Naive thymus-derived CD4-positive, alpha-beta T cell (primary cell): Measurements from ENCODE around the gene ZNF584. TPM values are rescaled to one million over a fixed set of nuclear protein-coding genes. Genes with fewer than 3 reads are reported as not detected.

Experiments used
- ATAC-seq: fragments of 150-1000 bp; cut with Tn5 transposase; 2 replicates; pipeline ENCODE4 v1.10.0; 2021; ENCODE audit warnings: mild to moderate bottlenecking, moderate library complexity
- CTCF ChIA-PET: fragments of 350-600 bp; sonication (Branson Sonifier 250); formaldehyde crosslinking; loops from one replicate; lab custom pipeline; 2021; ENCODE audit warnings: antibody characterized with exemption; lab: Charles Lee
- POLR2A ChIA-PET: fragments of 350-600 bp; sonication (Branson Sonifier 250); formaldehyde crosslinking; loops from one replicate; lab custom pipeline; 2021; ENCODE audit warnings: antibody characterized with exemption, inconsistent platforms; lab: Charles Lee
- DNase-seq, 9 donors: peaks; one replicate each; pipeline versions ENCODE4 v3.0.0 to v3.0.0-alpha.2; 2020 to 2022; ENCODE audit warnings: mixed read lengths in 1 of 9
- H3K27ac ChIP-seq: one replicate; pipeline ENCODE4 v1.7.0; 2013; ENCODE audit warnings: mild to moderate bottlenecking, low read depth, low read length, moderate library complexity
- H3K27me3 ChIP-seq, 2 donors: one replicate each; pipeline ENCODE4 v1.7.0; 2013; ENCODE audit warnings: low read length in 2 of 2, mild to moderate bottlenecking in 2 of 2, moderate library complexity in 2 of 2; ENCODE audit not compliant: control insufficient read depth in 2 of 2, insufficient read depth in 2 of 2
- H3K36me3 ChIP-seq, 3 experiments: 1 replicate in 2 of 3; 2 replicates in 1 of 3; pipeline ENCODE4 v1.7.0; 2013; ENCODE audit warnings: low read length in 3 of 3, mild to moderate bottlenecking in 3 of 3, moderate library complexity in 1 of 3; ENCODE audit not compliant: insufficient read depth in 3 of 3, control insufficient read depth in 2 of 3
- H3K4me1 ChIP-seq, 2 donors: one replicate each; pipeline ENCODE4 v1.7.0; 2013; ENCODE audit warnings: low read length in 2 of 2, mild to moderate bottlenecking in 2 of 2, moderate library complexity in 1 of 2; ENCODE audit not compliant: control insufficient read depth in 2 of 2, insufficient read depth in 2 of 2
- H3K4me3 ChIP-seq: 2 replicates; pipeline ENCODE4 v1.7.0; 2013; ENCODE audit warnings: mild to moderate bottlenecking, low read length
- H3K9me3 ChIP-seq, 3 experiments: 1 replicate in 2 of 3; 2 replicates in 1 of 3; pipeline ENCODE4 v1.7.0; 2013; ENCODE audit warnings: low read length in 3 of 3; ENCODE audit not compliant: control insufficient read depth in 2 of 3
- H3K27ac Mint-ChIP-seq, 9 donors: one replicate each; pipeline ENCODE4 v1.8.0; 2020 to 2022; ENCODE audit warnings: mixed read lengths in 9 of 9, mild to moderate bottlenecking in 8 of 9, moderate library complexity in 5 of 9, inconsistent platforms in 2 of 9
- H3K27me3 Mint-ChIP-seq, 5 donors: one replicate each; pipeline ENCODE4 v1.8.0; 2021 to 2022; ENCODE audit warnings: mixed read lengths in 5 of 5, mild to moderate bottlenecking in 1 of 5
- H3K36me3 Mint-ChIP-seq, 5 donors: one replicate each; pipeline ENCODE4 v1.8.0; 2020 to 2022; ENCODE audit warnings: mixed read lengths in 5 of 5, mild to moderate bottlenecking in 3 of 5, inconsistent platforms in 1 of 5
- H3K4me1 Mint-ChIP-seq, 7 donors: one replicate each; pipeline ENCODE4 v1.8.0; 2020 to 2022; ENCODE audit warnings: mixed read lengths in 7 of 7, mild to moderate bottlenecking in 3 of 7, inconsistent platforms in 1 of 7
- H3K4me3 Mint-ChIP-seq, 10 donors: one replicate each; pipeline ENCODE4 v1.8.0; 2020 to 2022; ENCODE audit warnings: mild to moderate bottlenecking in 10 of 10, mixed read lengths in 10 of 10, moderate library complexity in 6 of 10, inconsistent platforms in 2 of 10
- H3K9me3 Mint-ChIP-seq, 11 donors: one replicate each; pipeline ENCODE4 v1.8.0; 2020 to 2022; ENCODE audit warnings: mixed read lengths in 11 of 11, mild to moderate bottlenecking in 4 of 11, inconsistent platforms in 1 of 11, moderate library complexity in 1 of 11
- intact Hi-C, 2 donors: fragments of 100-400 bp; cut with micrococcal nuclease; formaldehyde crosslinking; loops; one replicate each; pipeline ENCODE4 v1.15.1; 2023
- polyA plus RNA-seq, 2 donors: library from polyadenylated mRNA; unstranded; fragments of 300-500 nt; fragmentation: Illumina TruSeq; gene quantifications; one replicate each; pipeline ENCODE4 v1.2.3, GENCODE V29; 2021
- total RNA-seq, 6 experiments: library from RNA in 5 of 6; stranded (reverse) in 5 of 6; gene quantifications; 1 replicate in 5 of 6; 2 replicates in 1 of 6; pipeline ENCODE4 v1.2.3 and lab custom pipeline; 2021 to 2026

ZNF584 gene
- total and polyA plus RNA-seq, 7 experiments from 2014 or later = 4.2 to 12.1 (median 7.0) TPM

DNA sequence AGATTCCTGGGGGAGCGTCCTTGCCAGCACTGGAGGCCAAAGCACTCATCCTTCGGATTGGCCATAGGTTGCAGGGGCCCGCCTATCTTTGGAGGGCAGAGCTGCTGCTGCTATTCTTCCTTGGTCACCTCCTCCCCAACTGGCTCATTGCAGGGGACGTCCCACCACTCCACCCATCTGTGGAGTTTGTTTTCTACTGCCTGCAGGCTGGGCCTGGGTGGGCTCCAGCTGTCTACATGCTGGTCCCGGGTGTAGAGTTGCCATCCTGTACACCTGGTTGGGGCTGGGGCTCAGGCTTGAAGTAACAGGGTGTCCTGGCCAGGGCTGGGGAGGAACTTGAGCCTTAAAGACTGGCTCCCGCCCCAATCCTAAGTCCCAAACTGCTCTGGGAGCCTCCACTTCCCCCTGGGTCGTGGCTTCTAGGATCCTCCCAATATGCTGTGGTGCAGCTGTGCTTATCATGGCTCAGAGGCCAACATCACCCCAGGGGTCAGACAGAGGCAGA is 10.9 kb upstream of the ZNF584 start:
- Mint-ChIP-seq H3K27me3 (peaks cover 5 to 22% (median 7%) of the 10 kb centered on the region in 5 donors), H3K4me1 (peaks cover 8 to 31% (median 14%) of the 10 kb centered on the region in 7 donors), H3K4me3 (peak overlapping the region in 1 of 10 donors; percentile 38), H3K9me3 (peaks cover 0 to 5% (median 0%) of the 10 kb centered on the region in 11 donors), H3K27ac (no peak overlapping the region), H3K36me3 (peaks cover 5 to 24% (median 20%) of the 10 kb centered on the region in 5 donors)
- Histone ChIP-seq H3K27ac (no peak overlapping the region), H3K36me3 (peaks cover 0 to 30% (median 6%) of the 10 kb centered on the region in 3 experiments), H3K9me3 (no peaks in the 10 kb centered on the region), H3K4me1 (peaks cover 6 to 13% of the 10 kb centered on the region in 2 donors), H3K4me3 (no peak overlapping the region), H3K27me3 (peaks cover 3% of the 10 kb centered on the region in 2 donors)
- ChIA-PET CTCF (no interaction called here), POLR2A (no interaction called here)
- ATAC-seq (no peak), DNase-seq (no peak)
- intact Hi-C loops = no loop called here

DNA sequence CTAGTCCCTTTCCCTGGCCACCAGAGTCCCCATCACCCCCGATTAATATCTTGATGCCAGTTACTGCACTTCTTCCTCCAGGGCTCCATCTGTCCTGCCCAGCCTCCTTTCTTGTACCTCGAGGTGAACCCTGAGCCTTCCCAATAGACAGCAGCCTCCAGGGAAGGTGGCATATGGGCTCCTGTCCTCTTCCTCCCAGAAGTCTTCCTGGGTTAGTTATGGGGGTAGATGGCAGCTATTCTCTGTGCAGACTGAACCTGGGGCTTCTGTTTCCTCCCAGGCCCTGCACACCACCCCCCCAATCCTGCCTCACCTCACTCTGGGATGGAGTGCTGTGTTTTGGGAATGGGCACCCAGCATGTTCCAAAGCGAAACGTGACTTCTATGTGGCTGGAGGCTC is 10.4 kb upstream of the ZNF584 start:
- ChIA-PET CTCF (no interaction called here), POLR2A (no interaction called here)
- no peak overlapping the region for H3K4me3 Mint-ChIP-seq
- Histone ChIP-seq H3K27ac (no peak overlapping the region), H3K27me3 (peaks cover 3% of the 10 kb centered on the region in 2 donors), H3K36me3 (peaks cover 0 to 25% (median 6%) of the 10 kb centered on the region in 3 experiments), H3K4me3 (no peak overlapping the region), H3K4me1 (peaks cover 6 to 13% of the 10 kb centered on the region in 2 donors), H3K9me3 (no peaks in the 10 kb centered on the region)
- peaks cover 8 to 26% (median 11%) of the 10 kb centered on the region in 7 donors for H3K4me1 Mint-ChIP-seq
- ATAC-seq (no peak), DNase-seq (no peak)
- peaks cover 5 to 20% (median 16%) of the 10 kb centered on the region in 5 donors for H3K36me3 Mint-ChIP-seq
- peaks cover 0 to 5% (median 0%) of the 10 kb centered on the region in 11 donors for H3K9me3 Mint-ChIP-seq
- intact Hi-C loops = no loop called here
- no peak overlapping the region for H3K27ac Mint-ChIP-seq
- H3K27me3 Mint-ChIP-seq = peaks cover 5 to 22% (median 7%) of the 10 kb centered on the region in 5 donors

DNA sequence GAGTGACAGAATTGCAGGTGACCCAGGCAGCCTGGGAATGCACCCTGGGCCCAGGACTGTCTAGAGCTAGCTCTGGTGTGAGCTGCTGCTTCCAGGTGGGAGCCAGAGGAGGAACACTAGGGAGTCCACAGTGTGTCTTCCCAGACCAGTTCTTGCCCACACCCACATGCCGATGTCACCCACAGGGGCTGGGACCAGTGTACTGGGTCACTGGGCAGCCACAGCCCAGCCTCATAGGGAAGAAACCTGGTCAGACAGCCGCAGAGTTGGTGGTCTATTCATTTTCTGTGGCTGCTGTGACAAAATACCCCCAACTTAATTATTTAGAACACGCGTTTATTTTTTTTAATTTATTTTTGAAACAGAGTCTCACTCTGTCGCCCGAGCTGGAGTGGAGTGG is 9.9 kb upstream of the ZNF584 start:
- H3K4me1 ChIP-seq = peaks cover 6 to 13% of the 10 kb centered on the region in 2 donors
- ATAC-seq (no peak), DNase-seq (no peak)
- Mint-ChIP-seq H3K27ac (no peak overlapping the region), H3K4me1 (peaks cover 8 to 25% (median 10%) of the 10 kb centered on the region in 7 donors), H3K36me3 (peaks cover 3 to 18% (median 14%) of the 10 kb centered on the region in 5 donors), H3K9me3 (peaks cover 0 to 5% (median 0%) of the 10 kb centered on the region in 11 donors), H3K27me3 (peaks cover 5 to 22% (median 7%) of the 10 kb centered on the region in 5 donors), H3K4me3 (no peak overlapping the region)
- H3K36me3 ChIP-seq = peaks cover 0 to 20% (median 4%) of the 10 kb centered on the region in 3 experiments
- no peak overlapping the region for H3K27ac ChIP-seq
- H3K9me3 ChIP-seq = no peaks in the 10 kb centered on the region
- ChIA-PET CTCF (no interaction called here), POLR2A (interaction anchor here (2.7 kb wide), 1 partner anchor 10 kb away, joined by 16 read pairs; the partner anchor contains the start of gene RPS5)
- intact Hi-C loops = no loop called here
- H3K27me3 ChIP-seq = peaks cover 3% of the 10 kb centered on the region in 2 donors
- H3K4me3 ChIP-seq = no peak overlapping the region

DNA sequence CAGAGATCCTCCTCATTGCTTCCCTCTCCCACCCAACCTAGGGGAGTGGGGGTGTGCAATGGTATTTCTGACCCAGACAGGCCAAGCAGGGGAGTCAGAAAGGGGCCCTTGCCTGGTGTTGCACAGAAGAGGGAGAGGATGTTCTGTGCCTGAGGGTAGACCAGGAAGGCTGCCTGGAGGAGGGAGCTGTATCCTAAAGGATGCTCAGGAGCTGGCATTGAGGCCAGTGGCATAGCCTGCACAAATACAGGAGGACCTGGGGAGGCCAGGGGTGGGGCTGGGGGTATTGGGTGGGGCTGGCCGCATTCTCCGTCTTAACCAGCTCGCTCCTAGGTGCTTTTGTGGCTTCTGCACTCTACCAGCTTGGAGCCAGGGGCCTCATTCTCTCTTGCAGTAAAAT is 8.5 kb upstream of the ZNF584 start:
- Histone ChIP-seq H3K4me3 (no peak overlapping the region), H3K27ac (no peak overlapping the region), H3K36me3 (peaks cover 0 to 6% (median 0%) of the 10 kb centered on the region in 3 experiments), H3K27me3 (peaks cover 3% of the 10 kb centered on the region in 2 donors), H3K4me1 (peaks cover 6 to 13% of the 10 kb centered on the region in 2 donors), H3K9me3 (no peaks in the 10 kb centered on the region)
- H3K9me3 Mint-ChIP-seq = peaks cover 0 to 5% (median 0%) of the 10 kb centered on the region in 11 donors
- peaks cover 5 to 22% (median 7%) of the 10 kb centered on the region in 5 donors for H3K27me3 Mint-ChIP-seq
- peaks cover 0 to 6% (median 4%) of the 10 kb centered on the region in 5 donors for H3K36me3 Mint-ChIP-seq
- peaks cover 7 to 19% (median 8%) of the 10 kb centered on the region in 7 donors for H3K4me1 Mint-ChIP-seq
- ATAC-seq = no peak
- intact Hi-C loops = loop anchor here (5.0 to 10.0 kb wide), 2 partner anchors 112 to 585 kb away; partner anchors contain the start of genes SLC27A5 (in 1 of the 2) and ZNF552 (in 1 of the 2)
- POLR2A ChIA-PET = interaction anchor here (1.3 to 2.7 kb wide), 3 partner anchors 10 to 16 kb away, joined by 3 to 16 read pairs (median 4); partner anchors contain the start of gene RPS5
- CTCF ChIA-PET = no interaction called here
- no peak for DNase-seq
- peak overlapping the region in 3 of 9 donors; percentile 45 to 89 (median 48) for H3K27ac Mint-ChIP-seq
- peak overlapping the region in 9 of 10 donors; percentile 29 to 96 (median 55) for H3K4me3 Mint-ChIP-seq

DNA sequence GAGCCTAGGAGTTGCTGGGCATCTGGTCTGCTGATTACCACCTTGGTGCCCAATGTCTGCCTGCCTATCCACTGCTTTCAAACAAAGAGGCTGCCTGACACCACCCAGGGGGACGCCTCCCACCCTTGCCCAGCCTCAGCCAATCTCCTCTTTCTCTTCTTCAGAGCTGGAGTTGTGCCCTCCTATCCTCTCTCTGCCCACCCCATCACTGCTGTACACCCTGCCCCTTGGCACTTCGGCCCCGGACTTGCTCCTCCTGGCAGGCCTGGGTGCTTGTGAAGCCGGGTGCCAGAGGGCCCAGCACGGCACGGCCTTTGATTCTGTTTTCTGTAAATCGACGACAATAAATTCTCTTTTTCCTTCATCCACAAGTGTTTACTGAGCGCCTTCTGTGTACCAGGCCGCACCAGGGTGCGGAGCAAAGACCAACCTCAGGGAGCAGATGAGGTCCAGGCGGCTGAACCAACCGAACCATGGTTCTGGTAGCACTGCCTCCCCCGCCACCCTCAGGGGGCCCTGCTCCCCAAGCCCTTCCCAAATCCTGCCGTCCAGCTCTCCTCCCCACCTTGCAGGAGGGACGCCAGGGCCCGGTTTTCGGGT is 8.0 kb upstream of the ZNF584 start:
- POLR2A ChIA-PET = interaction anchor here (1.3 to 2.7 kb wide), 3 partner anchors 9 to 16 kb away, joined by 3 to 16 read pairs (median 4); partner anchors contain the start of gene RPS5
- H3K9me3 Mint-ChIP-seq = peaks cover 0 to 5% (median 0%) of the 10 kb centered on the region in 11 donors

More for the DNA sequence above, 8.0 kb upstream of the ZNF584 start:
- Histone ChIP-seq H3K36me3 (peaks cover 0 to 1% (median 0%) of the 10 kb centered on the region in 3 experiments), H3K27me3 (peaks cover 3% of the 10 kb centered on the region in 2 donors), H3K4me1 (peaks cover 6 to 13% of the 10 kb centered on the region in 2 donors), H3K4me3 (peak overlapping the region; percentile 70), H3K9me3 (no peaks in the 10 kb centered on the region), H3K27ac (peak overlapping the region; percentile 37)
- Mint-ChIP-seq H3K27ac (peak overlapping the region in 3 of 9 donors; percentile 42 to 89 (median 89)), H3K4me1 (peaks cover 7 to 18% (median 8%) of the 10 kb centered on the region in 7 donors), H3K4me3 (peak overlapping the region in 9 of 10 donors; percentile 86 to 98 (median 94)), H3K27me3 (peaks cover 5 to 22% (median 7%) of the 10 kb centered on the region in 5 donors), H3K36me3 (peaks cover 0 to 4% (median 4%) of the 10 kb centered on the region in 5 donors)
- ATAC-seq = no peak
- DNase-seq = no peak
- CTCF ChIA-PET = no interaction called here
- intact Hi-C loops = loop anchor here (5.0 to 10.0 kb wide), 2 partner anchors 112 to 586 kb away; partner anchors contain the start of genes SLC27A5 (in 1 of the 2) and ZNF552 (in 1 of the 2)
